Measurements from ENCODE around the gene SAA2.

DNA sequence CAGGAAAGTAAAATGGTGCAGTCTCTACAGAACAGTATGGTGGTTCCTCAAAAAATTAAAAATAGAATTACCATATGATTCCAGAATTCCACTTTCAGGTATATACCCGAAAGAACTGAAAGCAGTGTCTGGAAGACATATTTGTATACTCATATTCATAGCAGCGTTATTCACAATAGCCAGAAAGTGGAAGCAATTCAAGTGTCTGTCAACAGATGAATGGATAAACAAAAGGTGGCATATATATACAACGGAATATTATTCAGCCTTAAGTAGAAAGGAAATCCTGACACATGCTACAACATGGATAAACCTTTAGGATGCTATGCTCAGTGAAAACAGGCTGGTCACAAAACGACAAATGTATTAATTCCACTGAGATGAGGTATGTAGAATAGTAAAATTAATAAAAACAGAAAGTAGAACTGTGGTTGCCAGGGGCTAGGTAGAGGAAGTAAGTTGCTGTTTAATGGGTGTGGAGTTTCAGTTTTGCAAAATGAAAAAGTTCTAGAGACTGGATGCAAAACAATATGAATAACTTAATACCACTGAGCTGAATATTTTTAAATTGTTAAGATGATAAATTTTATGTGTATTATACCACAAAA, 32.1 kb upstream of the SAA2 start:
- TF ChIP-seq POLR2A (IDR thresholded peaks at IDR 0.05; ENCODE audit: low read depth): no peak
- TF ChIP-seq, protein P1, sequence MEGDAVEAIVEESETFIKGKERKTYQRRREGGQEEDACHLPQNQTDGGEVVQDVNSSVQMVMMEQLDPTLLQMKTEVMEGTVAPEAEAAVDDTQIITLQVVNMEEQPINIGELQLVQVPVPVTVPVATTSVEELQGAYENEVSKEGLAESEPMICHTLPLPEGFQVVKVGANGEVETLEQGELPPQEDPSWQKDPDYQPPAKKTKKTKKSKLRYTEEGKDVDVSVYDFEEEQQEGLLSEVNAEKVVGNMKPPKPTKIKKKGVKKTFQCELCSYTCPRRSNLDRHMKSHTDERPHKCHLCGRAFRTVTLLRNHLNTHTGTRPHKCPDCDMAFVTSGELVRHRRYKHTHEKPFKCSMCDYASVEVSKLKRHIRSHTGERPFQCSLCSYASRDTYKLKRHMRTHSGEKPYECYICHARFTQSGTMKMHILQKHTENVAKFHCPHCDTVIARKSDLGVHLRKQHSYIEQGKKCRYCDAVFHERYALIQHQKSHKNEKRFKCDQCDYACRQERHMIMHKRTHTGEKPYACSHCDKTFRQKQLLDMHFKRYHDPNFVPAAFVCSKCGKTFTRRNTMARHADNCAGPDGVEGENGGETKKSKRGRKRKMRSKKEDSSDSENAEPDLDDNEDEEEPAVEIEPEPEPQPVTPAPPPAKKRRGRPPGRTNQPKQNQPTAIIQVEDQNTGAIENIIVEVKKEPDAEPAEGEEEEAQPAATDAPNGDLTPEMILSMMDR (IDR thresholded peaks at IDR 0.05): no peak
- TF ChIP-seq EP300 (IDR thresholded peaks at IDR 0.05): no peak
- TF ChIP-seq POLR2AphosphoS5 (IDR thresholded peaks at IDR 0.05): no peak

Data from esophagus muscularis mucosa (tissue), 4 donors.